Panc1 (cell line): ENCODE results near the gene COMMD1. TPM values are rescaled to one million over a fixed set of nuclear protein-coding genes. Genes with fewer than 3 reads are reported as not detected.

Source experiments
- ATAC-seq: fragments of 200-7000 bp; cut with Tn5 transposase; 2 replicates; pipeline ENCODE4 v1.9.1; 2020; ENCODE audit warnings: mild to moderate bottlenecking, moderate library complexity
- BruUV-seq: library from RNA; stranded (reverse); fragments of 400-500 nt; replicated peaks from 2 replicates; lab custom pipeline; 2021; lab: Mats Ljungman, UMichigan
- CTCF ChIA-PET: fragments of 300-600 bp; sonication (Branson Sonifier 250); formaldehyde crosslinking; loops from one replicate; lab custom pipeline; 2022; ENCODE audit warnings: antibody characterized with exemption; lab: Charles Lee
- POLR2A ChIA-PET: fragments of 300-600 bp; sonication (Branson Sonifier 250); formaldehyde crosslinking; loops from one replicate; lab custom pipeline; 2022; ENCODE audit warnings: antibody characterized with exemption; lab: Charles Lee
- DNase-seq: peaks from one replicate; pipeline ENCODE4 v3.0.0-alpha.2; 2010; ENCODE audit warnings: low read depth, low spot score
- H3K27ac ChIP-seq: 2 replicates; pipeline ENCODE4 v1.5.1; 2011; ENCODE audit warnings: mild to moderate bottlenecking, low read length, inconsistent platforms
- H3K27me3 ChIP-seq: fragments of 200-500 bp; sonication (Bioruptor generic); 2 replicates; pipeline ENCODE4 v1.6.0; 2014; ENCODE audit warnings: low read length, inconsistent platforms; ENCODE audit not compliant: control insufficient read depth, insufficient read depth
- H3K36me3 ChIP-seq: fragments of 200-500 bp; sonication (Bioruptor generic); 2 replicates; pipeline ENCODE4 v1.5.1; 2014; ENCODE audit warnings: inconsistent platforms, mild to moderate bottlenecking, low read length, moderate library complexity; ENCODE audit not compliant: control insufficient read depth, insufficient read depth
- H3K4me1 ChIP-seq: 2 replicates; pipeline ENCODE4 v1.5.1; 2011; ENCODE audit warnings: inconsistent platforms, mild to moderate bottlenecking, low read length, moderate library complexity; ENCODE audit not compliant: control insufficient read depth, insufficient read depth
- H3K4me3 ChIP-seq, 2 experiments: 2 replicates each; pipeline ENCODE4 v1.5.1; 2011 to 2012; ENCODE audit warnings: low read depth in 2 of 2, low read length in 2 of 2, mild to moderate bottlenecking in 2 of 2, inconsistent platforms in 1 of 2, moderate library complexity in 1 of 2
- H3K9me3 ChIP-seq: fragments of 200-500 bp; sonication (Bioruptor generic); 2 replicates; pipeline ENCODE4 v1.5.1; 2014; ENCODE audit warnings: low read depth, mild to moderate bottlenecking, inconsistent platforms, low read length, moderate library complexity; ENCODE audit not compliant: control insufficient read depth, insufficient read depth
- POLR2AphosphoS5 ChIP-seq: IDR thresholded peaks from 2 replicates; pipeline ENCODE4 v1.6.1; 2012; ENCODE audit warnings: mild to moderate bottlenecking, low read depth, low read length, moderate library complexity
- SIN3A ChIP-seq: IDR thresholded peaks from 2 replicates; pipeline ENCODE4 v1.6.1; 2012; ENCODE audit warnings: low read depth, mild to moderate bottlenecking, low read length, moderate library complexity, borderline replicate concordance; ENCODE audit not compliant: insufficient read depth
- TCF7L2 ChIP-seq: IDR thresholded peaks from 2 replicates; pipeline ENCODE4 v1.6.1; 2011; ENCODE audit warnings: mild to moderate bottlenecking, low read depth, low read length, inconsistent platforms
- in situ Hi-C: cut with HindIII; loops from 2 replicates; pipeline ENCODE4 v1.10.0; 2016; ENCODE audit warnings: low sequenced_read_pairs, low pct_unique_long_range_greater_than_20kb
- intact Hi-C: fragments of 100-400 bp; cut with micrococcal nuclease; formaldehyde crosslinking; loops from one replicate; pipeline ENCODE4 v1.10.0; 2022; ENCODE audit not compliant: unreplicated experiment
- total RNA-seq: library from RNA; stranded (reverse); gene quantifications from one replicate; pipeline ENCODE4 v1.2.1, GENCODE V29; 2021; ENCODE audit not compliant: unreplicated experiment
- TF ChIP-seq, protein P1 (sequence below), 2 experiments: IDR thresholded peaks; 2 replicates each; pipeline ENCODE4 v1.6.1; 2011 to 2012; ENCODE audit warnings: low read depth in 2 of 2, control low read depth in 1 of 2, low read length in 1 of 2, mild to moderate bottlenecking in 1 of 2, moderate library complexity in 1 of 2; ENCODE audit not compliant: insufficient read depth in 1 of 2
- TF ChIP-seq, protein P2 (sequence below): fragments of 450-650 bp; IDR thresholded peaks from 2 replicates; pipeline ENCODE4 v1.5.1; 2017; ENCODE audit warnings: mild to moderate bottlenecking

The COMMD1 gene
- total RNA-seq, 1 experiment from 2014 or later = 40.3 TPM

DNA sequence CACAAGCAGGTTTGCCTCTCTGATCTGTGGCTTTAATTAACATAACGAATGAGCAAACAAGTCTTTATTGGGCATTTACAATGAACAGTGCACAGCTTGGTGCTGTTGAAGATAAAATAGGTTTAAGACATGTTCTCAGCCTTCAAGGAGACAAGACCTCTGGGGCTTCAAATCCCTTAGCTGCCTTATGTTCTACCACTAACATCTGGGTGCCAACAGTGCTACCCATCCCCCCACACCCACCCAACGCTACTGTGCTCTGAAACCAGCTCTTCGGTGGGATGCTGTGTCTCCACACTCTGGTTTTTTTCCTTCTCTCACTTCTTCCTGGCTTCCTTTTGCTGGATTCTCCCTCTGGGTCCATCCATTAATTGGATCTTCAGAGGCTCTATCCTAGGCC, 276.4 kb downstream of the COMMD1 start:
- no peak overlapping the region for H3K4me3 ChIP-seq
- in situ Hi-C loops (no loop called here), intact Hi-C loops (no loop called here)
- H3K27me3 ChIP-seq = no peaks in the 10 kb centered on the region
- no peak overlapping the region for H3K27ac ChIP-seq
- H3K9me3 ChIP-seq = no peaks in the 10 kb centered on the region
- ATAC-seq = no peak
- H3K36me3 ChIP-seq = no peaks in the 10 kb centered on the region
- POLR2A ChIA-PET = no interaction called here
- CTCF ChIA-PET = no interaction called here
- DNase-seq = no peak
- no peaks in the 10 kb centered on the region for H3K4me1 ChIP-seq
- BruUV-seq = no TSS peak
- TF ChIP-seq SIN3A = no peak
- no peak for TF ChIP-seq TCF7L2
- TF ChIP-seq, protein P1, sequence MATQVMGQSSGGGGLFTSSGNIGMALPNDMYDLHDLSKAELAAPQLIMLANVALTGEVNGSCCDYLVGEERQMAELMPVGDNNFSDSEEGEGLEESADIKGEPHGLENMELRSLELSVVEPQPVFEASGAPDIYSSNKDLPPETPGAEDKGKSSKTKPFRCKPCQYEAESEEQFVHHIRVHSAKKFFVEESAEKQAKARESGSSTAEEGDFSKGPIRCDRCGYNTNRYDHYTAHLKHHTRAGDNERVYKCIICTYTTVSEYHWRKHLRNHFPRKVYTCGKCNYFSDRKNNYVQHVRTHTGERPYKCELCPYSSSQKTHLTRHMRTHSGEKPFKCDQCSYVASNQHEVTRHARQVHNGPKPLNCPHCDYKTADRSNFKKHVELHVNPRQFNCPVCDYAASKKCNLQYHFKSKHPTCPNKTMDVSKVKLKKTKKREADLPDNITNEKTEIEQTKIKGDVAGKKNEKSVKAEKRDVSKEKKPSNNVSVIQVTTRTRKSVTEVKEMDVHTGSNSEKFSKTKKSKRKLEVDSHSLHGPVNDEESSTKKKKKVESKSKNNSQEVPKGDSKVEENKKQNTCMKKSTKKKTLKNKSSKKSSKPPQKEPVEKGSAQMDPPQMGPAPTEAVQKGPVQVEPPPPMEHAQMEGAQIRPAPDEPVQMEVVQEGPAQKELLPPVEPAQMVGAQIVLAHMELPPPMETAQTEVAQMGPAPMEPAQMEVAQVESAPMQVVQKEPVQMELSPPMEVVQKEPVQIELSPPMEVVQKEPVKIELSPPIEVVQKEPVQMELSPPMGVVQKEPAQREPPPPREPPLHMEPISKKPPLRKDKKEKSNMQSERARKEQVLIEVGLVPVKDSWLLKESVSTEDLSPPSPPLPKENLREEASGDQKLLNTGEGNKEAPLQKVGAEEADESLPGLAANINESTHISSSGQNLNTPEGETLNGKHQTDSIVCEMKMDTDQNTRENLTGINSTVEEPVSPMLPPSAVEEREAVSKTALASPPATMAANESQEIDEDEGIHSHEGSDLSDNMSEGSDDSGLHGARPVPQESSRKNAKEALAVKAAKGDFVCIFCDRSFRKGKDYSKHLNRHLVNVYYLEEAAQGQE (IDR thresholded peaks at IDR 0.05; ENCODE audit: insufficient read depth in 1 of 2, low read depth in 2 of 2, low read length in 1 of 2) = no peak
- TF ChIP-seq, protein P2, sequence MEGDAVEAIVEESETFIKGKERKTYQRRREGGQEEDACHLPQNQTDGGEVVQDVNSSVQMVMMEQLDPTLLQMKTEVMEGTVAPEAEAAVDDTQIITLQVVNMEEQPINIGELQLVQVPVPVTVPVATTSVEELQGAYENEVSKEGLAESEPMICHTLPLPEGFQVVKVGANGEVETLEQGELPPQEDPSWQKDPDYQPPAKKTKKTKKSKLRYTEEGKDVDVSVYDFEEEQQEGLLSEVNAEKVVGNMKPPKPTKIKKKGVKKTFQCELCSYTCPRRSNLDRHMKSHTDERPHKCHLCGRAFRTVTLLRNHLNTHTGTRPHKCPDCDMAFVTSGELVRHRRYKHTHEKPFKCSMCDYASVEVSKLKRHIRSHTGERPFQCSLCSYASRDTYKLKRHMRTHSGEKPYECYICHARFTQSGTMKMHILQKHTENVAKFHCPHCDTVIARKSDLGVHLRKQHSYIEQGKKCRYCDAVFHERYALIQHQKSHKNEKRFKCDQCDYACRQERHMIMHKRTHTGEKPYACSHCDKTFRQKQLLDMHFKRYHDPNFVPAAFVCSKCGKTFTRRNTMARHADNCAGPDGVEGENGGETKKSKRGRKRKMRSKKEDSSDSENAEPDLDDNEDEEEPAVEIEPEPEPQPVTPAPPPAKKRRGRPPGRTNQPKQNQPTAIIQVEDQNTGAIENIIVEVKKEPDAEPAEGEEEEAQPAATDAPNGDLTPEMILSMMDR = no peak
- TF ChIP-seq POLR2AphosphoS5 = no peak

DNA sequence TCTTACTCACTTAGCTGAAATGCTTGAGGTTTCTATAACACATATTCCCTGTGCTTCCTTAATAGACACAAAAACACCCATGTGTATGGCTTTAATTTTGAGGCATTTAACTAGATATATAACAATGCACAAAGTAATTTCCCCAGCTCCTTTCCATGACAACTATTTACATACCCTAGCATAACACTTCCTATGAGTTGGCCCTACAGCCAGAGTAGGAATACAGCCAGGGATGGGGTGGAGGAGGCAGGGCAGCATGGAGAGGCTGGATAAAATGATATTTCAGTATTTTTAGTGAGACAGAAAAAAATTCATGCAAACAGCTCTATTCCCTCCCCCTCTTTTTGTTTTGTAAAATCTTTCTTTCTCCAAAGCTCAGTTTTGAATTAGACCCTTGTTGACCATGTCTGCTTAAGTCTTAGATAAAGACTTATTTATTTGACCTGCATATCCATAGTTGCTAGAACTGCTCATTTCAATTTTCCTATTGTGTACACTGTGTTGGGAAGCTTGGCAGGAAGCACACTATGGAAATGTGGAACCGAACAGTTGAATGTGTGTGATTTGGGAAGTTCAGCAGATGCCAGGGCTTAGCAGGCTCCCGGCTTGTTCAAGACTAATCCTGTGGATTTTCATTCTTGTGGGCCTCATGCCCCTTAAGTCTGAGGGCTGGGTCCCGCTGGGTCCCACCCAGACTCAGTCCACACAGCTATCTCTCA, 279.2 kb downstream of the COMMD1 start:
- CTCF ChIA-PET = no interaction called here
- Histone ChIP-seq H3K4me3 (no peak overlapping the region), H3K9me3 (no peaks in the 10 kb centered on the region), H3K27me3 (no peaks in the 10 kb centered on the region), H3K36me3 (no peaks in the 10 kb centered on the region), H3K4me1 (no peaks in the 10 kb centered on the region), H3K27ac (no peak overlapping the region)
- POLR2A ChIA-PET = no interaction called here
- TF ChIP-seq TCF7L2 = no peak
- TF ChIP-seq SIN3A = no peak
- TF ChIP-seq, protein P2 = no peak
- TF ChIP-seq, protein P1 (IDR thresholded peaks at IDR 0.05; ENCODE audit: insufficient read depth in 1 of 2, low read depth in 2 of 2, low read length in 1 of 2) = no peak
- TF ChIP-seq POLR2AphosphoS5 = no peak
- ATAC-seq (no peak), DNase-seq (no peak)
- no TSS peak for BruUV-seq
- in situ Hi-C loops (no loop called here), intact Hi-C loops (no loop called here)
